Brain microvascular endothelial cell (primary cell): ENCODE data around the gene OR52B6.

ENCODE experiments used
- DNase-seq: peaks from one replicate; pipeline ENCODE4 v3.0.0-alpha.2; 2020
- H3K27ac ChIP-seq: fragments of 250-450 bp; sonication (Bioruptor Pico); 2 replicates; pipeline ENCODE4 v1.5.1; 2020; ENCODE audit warnings: mild to moderate bottlenecking, moderate library complexity
- H3K27me3 ChIP-seq: fragments of 250-450 bp; sonication (Bioruptor Pico); replicated peaks from 2 replicates; pipeline ENCODE4 v1.5.1; 2020; ENCODE audit warnings: mild to moderate bottlenecking
- H3K36me3 ChIP-seq: fragments of 250-450 bp; sonication (Bioruptor Pico); replicated peaks from 2 replicates; pipeline ENCODE4 v1.5.1; 2020; ENCODE audit warnings: mild to moderate bottlenecking
- H3K4me3 ChIP-seq: 2 replicates; pipeline ENCODE4 v1.5.1; 2011; ENCODE audit warnings: low read depth, mild to moderate bottlenecking, control low read depth, low read length, moderate library complexity
- CTCF ChIP-seq: IDR thresholded peaks from 2 replicates; pipeline ENCODE4 v1.5.1; 2011; ENCODE audit warnings: low read depth, mild to moderate bottlenecking, moderate library complexity, low read length, control low read depth, inconsistent platforms; ENCODE audit errors: missing control alignments
- in situ Hi-C: cut with HindIII; loops from 2 replicates; pipeline ENCODE4 v1.10.0; 2017; ENCODE audit warnings: low sequenced_read_pairs, low pct_ligation_motif_present

Gene OR52B6

GRCh38 chr11:5580577-5580976 is at the start of gene OR52B6:
TSS of gene OR52B6 (plus strand) at chr11:5580877. CDS start at chr11:5580877, 0 bp downstream.
- in situ Hi-C loops, result loop anchor here (25.0 kb wide), 1 partner anchor 107 kb away; the partner anchor contains the start of genes TRIM22 and TRIM5
- Histone ChIP-seq H3K36me3 (no peaks in the 10 kb centered on the region), H3K4me3 (no peak within 1 kb of the TSS), H3K27ac (no peak within 1 kb of the TSS), H3K27me3 (no peaks in the 10 kb centered on the region)
- no peak for DNase-seq
- no peak for TF ChIP-seq CTCF

GRCh38 chr11:5531053-5531831 is 49.4 kb upstream of the OR52B6 start:
- H3K27me3 ChIP-seq, result no peaks in the 10 kb centered on the region
- no peak overlapping the region for H3K27ac ChIP-seq
- H3K4me3 ChIP-seq, result no peak overlapping the region
- no peak for DNase-seq
- no peaks in the 10 kb centered on the region for H3K36me3 ChIP-seq
- in situ Hi-C loops, result no loop called here
- TF ChIP-seq CTCF, result no peak

- DNase-seq, result no peak
- Histone ChIP-seq H3K27ac (no peak overlapping the region), H3K27me3 (no peaks in the 10 kb centered on the region), H3K4me3 (no peak overlapping the region), H3K36me3 (no peaks in the 10 kb centered on the region)
- TF ChIP-seq CTCF, result no peak
- in situ Hi-C loops, result no loop called here
These were observed 46.6 kb upstream of the OR52B6 start for GRCh38 chr11:5534046-5534445.

GRCh38 chr11:5536482-5536881 is 44.2 kb upstream of the OR52B6 start:
- Histone ChIP-seq H3K27me3 (no peaks in the 10 kb centered on the region), H3K27ac (no peak overlapping the region), H3K4me3 (no peak overlapping the region), H3K36me3 (no peaks in the 10 kb centered on the region)
- TF ChIP-seq CTCF, result no peak
- in situ Hi-C loops, result no loop called here
- DNase-seq, result no peak

- H3K27ac ChIP-seq, result no peak overlapping the region
- TF ChIP-seq CTCF, result no peak
- no peak for DNase-seq
- in situ Hi-C loops, result no loop called here
- H3K27me3 ChIP-seq, result no peaks in the 10 kb centered on the region
- no peak overlapping the region for H3K4me3 ChIP-seq
- no peaks in the 10 kb centered on the region for H3K36me3 ChIP-seq
These were observed 39.2 kb upstream of the OR52B6 start for GRCh38 chr11:5541427-5541826.

- TF ChIP-seq CTCF, result no peak
- H3K36me3 ChIP-seq, result no peaks in the 10 kb centered on the region
- no peaks in the 10 kb centered on the region for H3K27me3 ChIP-seq
- no peak overlapping the region for H3K27ac ChIP-seq
- in situ Hi-C loops, result no loop called here
- DNase-seq, result no peak
- no peak overlapping the region for H3K4me3 ChIP-seq
These were observed 34.2 kb upstream of the OR52B6 start for GRCh38 chr11:5546457-5546856.
